Body of pancreas (tissue), 4 donors: ENCODE measurements around the gene TIPIN. TPM values are rescaled to one million over a fixed set of nuclear protein-coding genes. Genes with fewer than 3 reads are reported as not detected.
"Not testable (repeated sequence)": the region's sequence is repeated elsewhere in the genome, so short reads cannot be mapped to it uniquely, and the experiment has no call there.

ENCODE experiments used
- ATAC-seq: fragments of 150-250 bp; one replicate; pipeline ENCODE4 v1.9.1; 2016
- DNase-seq, 4 donors: peaks; one replicate each; pipeline ENCODE4 v3.0.0-alpha.2; 2019
- H3K27ac ChIP-seq, 4 donors: fragments of 200-600 bp; sonication (generic); 1 replicate in 3 of 4; 2 replicates in 1 of 4; pipeline versions ENCODE4 v1.5.1 to v1.6.1; 2016 to 2019; ENCODE audit warnings: mild to moderate bottlenecking in 1 of 4, mixed read lengths in 1 of 4, moderate library complexity in 1 of 4
- H3K27me3 ChIP-seq, 2 donors: fragments of 200-600 bp; sonication (generic); one replicate each; pipeline ENCODE4 v1.6.0; 2016; ENCODE audit warnings: mild to moderate bottlenecking in 1 of 2
- H3K36me3 ChIP-seq, 2 donors: fragments of 200-600 bp; sonication (generic); replicated peaks in 1 of 2; 2 replicates each; pipeline ENCODE4 v1.5.1; 2016; ENCODE audit warnings: low read depth in 2 of 2; ENCODE audit not compliant: insufficient read depth in 1 of 2
- H3K4me1 ChIP-seq: fragments of 200-600 bp; sonication (generic); one replicate; pipeline ENCODE4 v1.6.0; 2016
- H3K4me3 ChIP-seq, 2 donors: fragments of 200-600 bp; sonication (generic); 1 replicate in 1 of 2; 2 replicates in 1 of 2; pipeline ENCODE4 v1.5.1; 2016 to 2019
- H3K9me3 ChIP-seq, 3 donors: fragments of 200-600 bp; sonication (generic); 1 replicate in 2 of 3; 2 replicates in 1 of 3; pipeline ENCODE4 v1.5.1; 2016
- POLR2A ChIP-seq, 3 donors: fragments of 450-650 bp; IDR thresholded peaks; one replicate each; pipeline ENCODE4 v1.6.1; 2016; ENCODE audit warnings: antibody characterized with exemption in 3 of 3, mild to moderate bottlenecking in 2 of 3
- WGBS, 2 donors: methylation state at CpG; one replicate each; pipeline ENCODE4 v1.1.5; 2017; 5-methylcytosine and 5-hydroxymethylcytosine counted together
- intact Hi-C: fragments of 100-400 bp; cut with DNase I; formaldehyde crosslinking; loops from one replicate; pipeline ENCODE4 v1.15.1; 2023
- total RNA-seq, 2 donors: library from RNA; depleted of rRNA; stranded (reverse); fragments of >200 nt; gene quantifications; one replicate each; pipeline ENCODE4 v1.1.0, GENCODE V29; 2016
- TF ChIP-seq, protein P1 (sequence below), 7 experiments: fragments of 450-650 bp in 4 of 7; fragments of 200-600 bp in 3 of 7; sonication (generic) in 3 of 7; IDR thresholded peaks; one replicate each; pipeline ENCODE4 v1.5.1; 2016 to 2019; ENCODE audit warnings: antibody characterized with exemption in 7 of 7

The TIPIN gene
- total RNA-seq, 2 donors from 2014 or later, result 2.9 to 6.6 TPM

DNA sequence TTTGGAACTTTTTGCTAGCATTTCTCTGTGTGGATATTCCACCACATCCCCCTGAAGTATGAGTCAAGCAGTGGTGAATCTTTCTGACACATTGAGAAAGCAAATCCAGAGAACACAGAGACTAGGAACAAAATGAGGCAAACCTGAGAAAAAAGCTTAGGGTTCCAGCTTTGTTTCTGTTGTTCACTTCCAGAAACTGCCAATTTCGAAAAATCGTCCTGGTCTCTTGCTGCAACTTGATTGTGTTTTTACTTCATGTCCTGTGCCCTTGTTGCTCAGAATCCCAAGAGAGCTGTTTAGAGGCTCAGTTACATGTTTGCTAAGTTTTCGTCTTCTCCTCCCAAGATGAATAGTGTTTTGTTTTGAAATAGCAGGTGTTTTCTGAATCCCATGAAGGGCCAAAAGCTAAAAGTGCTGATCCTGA, 43.9 kb upstream of the TIPIN start:
- no peaks in the 10 kb centered on the region for H3K9me3 ChIP-seq
- DNase-seq (no peak), ATAC-seq (no peak)
- H3K4me3 ChIP-seq, result no peak overlapping the region
- H3K36me3 ChIP-seq, result no peaks in the 10 kb centered on the region
- H3K4me1 ChIP-seq, result peaks cover 25% of the 10 kb centered on the region
- H3K27me3 ChIP-seq, result no peaks in the 10 kb centered on the region
- intact Hi-C loops, result no loop called here
- TF ChIP-seq, protein P1, sequence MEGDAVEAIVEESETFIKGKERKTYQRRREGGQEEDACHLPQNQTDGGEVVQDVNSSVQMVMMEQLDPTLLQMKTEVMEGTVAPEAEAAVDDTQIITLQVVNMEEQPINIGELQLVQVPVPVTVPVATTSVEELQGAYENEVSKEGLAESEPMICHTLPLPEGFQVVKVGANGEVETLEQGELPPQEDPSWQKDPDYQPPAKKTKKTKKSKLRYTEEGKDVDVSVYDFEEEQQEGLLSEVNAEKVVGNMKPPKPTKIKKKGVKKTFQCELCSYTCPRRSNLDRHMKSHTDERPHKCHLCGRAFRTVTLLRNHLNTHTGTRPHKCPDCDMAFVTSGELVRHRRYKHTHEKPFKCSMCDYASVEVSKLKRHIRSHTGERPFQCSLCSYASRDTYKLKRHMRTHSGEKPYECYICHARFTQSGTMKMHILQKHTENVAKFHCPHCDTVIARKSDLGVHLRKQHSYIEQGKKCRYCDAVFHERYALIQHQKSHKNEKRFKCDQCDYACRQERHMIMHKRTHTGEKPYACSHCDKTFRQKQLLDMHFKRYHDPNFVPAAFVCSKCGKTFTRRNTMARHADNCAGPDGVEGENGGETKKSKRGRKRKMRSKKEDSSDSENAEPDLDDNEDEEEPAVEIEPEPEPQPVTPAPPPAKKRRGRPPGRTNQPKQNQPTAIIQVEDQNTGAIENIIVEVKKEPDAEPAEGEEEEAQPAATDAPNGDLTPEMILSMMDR (IDR thresholded peaks at IDR 0.05), result no peak
- no peak for TF ChIP-seq POLR2A (IDR thresholded peaks at IDR 0.05)
- 66 to 72% methylated on average over 3 of the region's 3 CpGs for WGBS, 2 donors
- H3K27ac ChIP-seq, result no peak overlapping the region

DNA sequence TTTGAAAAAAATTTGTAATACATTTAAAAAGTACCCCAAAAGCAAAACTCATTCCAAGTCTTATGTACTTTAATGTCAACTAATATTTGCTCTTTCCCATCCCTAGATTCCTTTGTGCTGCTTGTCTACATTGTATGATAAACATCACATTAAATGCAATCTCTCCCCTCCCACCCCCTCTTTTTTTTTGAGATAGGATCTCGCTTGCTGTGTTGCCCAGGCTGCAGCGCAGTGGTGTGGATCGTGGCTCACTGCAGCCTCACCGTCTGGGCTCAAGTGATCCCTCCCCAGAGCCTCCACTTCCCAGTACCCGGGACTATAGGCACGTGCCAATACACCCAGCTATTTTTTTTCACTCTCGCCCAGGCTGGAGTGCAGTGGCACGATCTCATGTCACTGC, 42.8 kb upstream of the TIPIN start:
- ATAC-seq (no peak), DNase-seq (no peak)
- Histone ChIP-seq H3K4me3 (no peak overlapping the region), H3K4me1 (peaks cover 18% of the 10 kb centered on the region), H3K27ac (no peak overlapping the region), H3K27me3 (no peaks in the 10 kb centered on the region), H3K36me3 (no peaks in the 10 kb centered on the region), H3K9me3 (no peaks in the 10 kb centered on the region)
- 84 to 93% methylated on average over 8 of the region's 8 CpGs for WGBS, 2 donors
- intact Hi-C loops, result no loop called here
- TF ChIP-seq POLR2A (IDR thresholded peaks at IDR 0.05), result no peak
- TF ChIP-seq, protein P1 (IDR thresholded peaks at IDR 0.05), result no peak

DNA sequence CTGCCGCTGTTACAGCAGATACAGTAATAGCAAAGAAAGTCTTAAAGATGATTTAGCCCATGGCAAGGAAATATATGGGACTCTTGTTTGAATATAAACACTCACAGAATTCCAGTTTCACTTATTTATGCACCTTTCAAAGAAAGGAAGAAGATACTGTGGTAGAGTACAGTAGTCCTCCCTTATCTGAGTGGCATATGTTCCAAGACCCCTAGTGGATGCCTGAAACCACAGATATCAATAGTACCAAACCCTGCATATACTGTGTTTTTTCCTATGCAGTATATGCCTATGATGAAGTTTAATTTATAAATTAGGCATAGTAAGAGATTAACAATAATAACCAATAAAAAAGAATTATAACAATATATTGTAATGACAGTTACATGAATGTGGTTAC, 38.4 kb upstream of the TIPIN start:
- intact Hi-C loops, result no loop called here
- no peaks in the 10 kb centered on the region for H3K27me3 ChIP-seq
- H3K36me3 ChIP-seq, result no peaks in the 10 kb centered on the region
- DNase-seq (no peak), ATAC-seq (no peak)
- H3K4me3 ChIP-seq, result no peak overlapping the region
- H3K9me3 ChIP-seq, result no peaks in the 10 kb centered on the region
- no peaks in the 10 kb centered on the region for H3K4me1 ChIP-seq
- TF ChIP-seq POLR2A (IDR thresholded peaks at IDR 0.05), result no peak
- TF ChIP-seq, protein P1 (IDR thresholded peaks at IDR 0.05), result no peak
- whole genome bisulfite sequencing, 2 donors, result 100% methylated on average over 1 of the region's 1 CpG
- H3K27ac ChIP-seq, result no peak overlapping the region

DNA sequence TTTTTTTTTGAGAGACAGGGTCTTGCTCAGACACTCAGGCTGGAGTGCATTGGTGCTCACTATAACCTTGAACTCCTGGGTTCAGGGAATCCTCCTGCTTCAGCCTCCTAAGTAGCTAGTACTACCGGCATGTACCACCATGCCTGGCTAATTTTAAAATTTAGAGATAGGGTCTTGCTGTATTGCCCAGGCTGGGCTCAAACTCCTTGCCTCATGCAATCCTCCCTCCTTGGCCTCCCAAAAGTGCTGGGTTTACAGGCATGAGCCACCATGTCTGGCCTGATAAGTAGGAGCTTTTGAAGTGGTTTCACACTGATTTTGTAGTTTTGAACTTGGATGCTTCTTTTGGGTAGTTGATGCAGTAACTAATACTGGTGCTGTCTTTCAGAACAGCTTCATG, 38.0 kb upstream of the TIPIN start:
- Histone ChIP-seq H3K27me3 (no peaks in the 10 kb centered on the region), H3K27ac (no peak overlapping the region), H3K36me3 (no peaks in the 10 kb centered on the region), H3K9me3 (no peaks in the 10 kb centered on the region), H3K4me1 (no peaks in the 10 kb centered on the region), H3K4me3 (no peak overlapping the region)
- ATAC-seq (no peak), DNase-seq (no peak)
- 75 to 100% methylated on average over 1 of the region's 1 CpG for WGBS, 2 donors
- intact Hi-C loops, result no loop called here
- TF ChIP-seq, protein P1 (IDR thresholded peaks at IDR 0.05), result no peak
- no peak for TF ChIP-seq POLR2A (IDR thresholded peaks at IDR 0.05)

DNA sequence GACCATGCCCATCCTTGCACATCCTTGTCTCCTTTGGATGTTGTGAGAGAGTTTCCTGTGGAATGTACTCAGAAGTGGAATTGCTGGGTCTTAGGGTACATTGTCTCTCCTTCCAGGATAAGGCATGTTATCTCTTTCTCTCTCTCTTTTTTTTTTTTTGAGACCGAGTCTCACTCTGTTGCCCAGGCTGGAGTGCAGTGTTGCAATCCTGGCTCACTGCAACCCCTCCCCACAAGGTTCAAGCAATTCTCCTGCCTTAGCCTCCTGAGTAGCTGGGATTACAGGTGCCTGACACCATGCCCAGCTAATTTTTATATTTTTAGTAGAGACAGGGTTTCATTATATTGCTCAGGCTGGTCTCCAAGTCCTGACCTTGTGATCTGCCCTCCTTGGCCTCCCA, 36.6 kb upstream of the TIPIN start:
- DNase-seq, intact Hi-C loops, H3K27ac ChIP-seq, H3K27me3 ChIP-seq, H3K4me3 ChIP-seq, H3K36me3 ChIP-seq, ATAC-seq, H3K9me3 ChIP-seq: not testable (repeated sequence)
- 63 to 100% methylated on average over 1 of the region's 1 CpG for WGBS, 2 donors
- peaks cover 11% of the 10 kb centered on the region for H3K4me1 ChIP-seq
